PC-3 (cell line): Measurements from ENCODE around the gene REXO1. TPM values are rescaled to one million over a fixed set of nuclear protein-coding genes. Genes with fewer than 3 reads are reported as not detected.

Source experiments
- ATAC-seq: fragments of 200-7000 bp; cut with Tn5 transposase; 2 replicates; pipeline ENCODE4 v1.9.1; 2020; ENCODE audit warnings: mild to moderate bottlenecking, moderate library complexity
- BruUV-seq: library from RNA; stranded (reverse); fragments of 400-500 nt; replicated peaks from 2 replicates; lab custom pipeline; 2021; lab: Mats Ljungman, UMichigan
- CTCF ChIA-PET: fragments of 300-600 bp; sonication (Branson Sonifier 250); formaldehyde crosslinking; loops from one replicate; lab custom pipeline; 2022; ENCODE audit warnings: antibody characterized with exemption; lab: Charles Lee
- POLR2A ChIA-PET: fragments of 300-600 bp; sonication (Branson Sonifier 250); formaldehyde crosslinking; loops from one replicate; lab custom pipeline; 2022; ENCODE audit warnings: antibody characterized with exemption; ENCODE audit not compliant: unreplicated experiment; lab: Charles Lee
- DNase-seq: peaks from one replicate; pipeline ENCODE4 v3.0.0-alpha.2; 2015
- H2AFZ ChIP-seq: fragments of 300-600 bp; sonication (generic); 2 replicates; pipeline ENCODE4 v1.6.0; 2016; ENCODE audit warnings: antibody characterized with exemption, low read length
- H3F3A ChIP-seq: fragments of 300-600 bp; sonication (generic); one replicate; pipeline ENCODE4 v1.6.0; 2017; ENCODE audit warnings: antibody characterized with exemption, low read length, control low read depth, mild to moderate bottlenecking; ENCODE audit not compliant: unreplicated experiment
- H3K27ac ChIP-seq: fragments of 300-600 bp; sonication (generic); 2 replicates; pipeline ENCODE4 v1.5.1; 2016; ENCODE audit warnings: mild to moderate bottlenecking, low read length
- H3K27me3 ChIP-seq: fragments of 300-600 bp; sonication (generic); 2 replicates; pipeline ENCODE4 v1.6.1; 2016; ENCODE audit warnings: low read length, mixed read lengths
- H3K36me3 ChIP-seq: fragments of 300-600 bp; sonication (generic); 2 replicates; pipeline ENCODE4 v1.6.1; 2016; ENCODE audit warnings: low read depth, mixed run types, low read length, mixed read lengths
- H3K4me1 ChIP-seq: fragments of 300-600 bp; sonication (generic); 2 replicates; pipeline ENCODE4 v1.5.1; 2016; ENCODE audit warnings: low read length; ENCODE audit not compliant: insufficient read depth
- H3K4me2 ChIP-seq: fragments of 300-600 bp; sonication (generic); 2 replicates; pipeline ENCODE4 v1.6.0; 2016; ENCODE audit warnings: low read length
- H3K4me3 ChIP-seq: fragments of 300-600 bp; sonication (generic); 2 replicates; pipeline ENCODE4 v1.5.1; 2016; ENCODE audit warnings: mild to moderate bottlenecking, low read length, mixed read lengths
- H3K79me2 ChIP-seq: fragments of 300-600 bp; sonication (generic); 2 replicates; pipeline ENCODE4 v1.6.1; 2017; ENCODE audit warnings: low read length, mixed read lengths
- H3K9ac ChIP-seq: fragments of 300-600 bp; sonication (generic); 2 replicates; pipeline ENCODE4 v1.6.0; 2016; ENCODE audit warnings: mild to moderate bottlenecking, low read length
- H3K9me2 ChIP-seq: fragments of 300-600 bp; sonication (generic); replicated peaks from 2 replicates; pipeline ENCODE4 v1.6.1; 2016; ENCODE audit warnings: mixed run types, low read length, mixed read lengths
- H3K9me3 ChIP-seq: fragments of 300-600 bp; sonication (generic); 2 replicates; pipeline ENCODE4 v1.6.1; 2016; ENCODE audit warnings: low read length, mixed read lengths
- H4K20me1 ChIP-seq: fragments of 300-600 bp; sonication (generic); 2 replicates; pipeline ENCODE4 v1.6.1; 2016; ENCODE audit warnings: low read length, mixed read lengths
- EZH2 ChIP-seq: fragments of 300-600 bp; sonication (generic); IDR thresholded peaks from one replicate; pipeline ENCODE4 v1.6.1; 2017; ENCODE audit warnings: antibody characterized with exemption, mild to moderate bottlenecking, low read length; ENCODE audit not compliant: unreplicated experiment
- EZH2phosphoT487 ChIP-seq: fragments of 300-600 bp; sonication (generic); IDR thresholded peaks from 2 replicates; pipeline ENCODE4 v1.6.1; 2018; ENCODE audit warnings: mild to moderate bottlenecking, antibody characterized with exemption, low read length, borderline replicate concordance
- intact Hi-C: fragments of 100-400 bp; cut with micrococcal nuclease; formaldehyde crosslinking; loops from 2 replicates; pipeline ENCODE4 v1.9.0; 2023
- total RNA-seq: library from RNA; depleted of rRNA; stranded (reverse); fragments of >200 nt; gene quantifications from 2 replicates; pipeline ENCODE4 v1.2.3, GENCODE V29; 2014
- TF ChIP-seq, protein P1 (sequence below): fragments of 300-600 bp; sonication (generic); conservative IDR thresholded peaks from 2 replicates; pipeline ENCODE4 v1.5.1; 2017; ENCODE audit warnings: antibody characterized with exemption, low read depth, mild to moderate bottlenecking, low read length

The REXO1 gene
- total RNA-seq, 1 experiment from 2014 or later: 21.4 TPM

- Histone ChIP-seq H3K9ac (peak overlapping the region; percentile 59), H3K27me3 (no peaks in the 10 kb centered on the region), H3K4me2 (peak overlapping the region; percentile 87), H3K4me1 (peaks cover 15% of the 10 kb centered on the region), H3K9me2 (no peaks in the 10 kb centered on the region), H3F3A (no peaks in the 10 kb centered on the region), H3K4me3 (peak overlapping the region; percentile 67), H2AFZ (peak overlapping the region; percentile 43), H3K9me3 (no peaks in the 10 kb centered on the region), H3K27ac (peak overlapping the region; percentile 25), H3K79me2 (no peaks in the 10 kb centered on the region), H4K20me1 (no peaks in the 10 kb centered on the region), H3K36me3 (no peaks in the 10 kb centered on the region)
- POLR2A ChIA-PET: no interaction called here
- intact Hi-C loops: no loop called here
- DNase-seq (peak; percentile 95), ATAC-seq (peak; percentile 47)
- CTCF ChIA-PET: interaction anchor here (0.6 kb wide), 1 partner anchor 245 kb away, joined by 4 read pairs; no protein-coding TSS in a partner anchor
- no peak for TF ChIP-seq EZH2
- TF ChIP-seq, protein P1, sequence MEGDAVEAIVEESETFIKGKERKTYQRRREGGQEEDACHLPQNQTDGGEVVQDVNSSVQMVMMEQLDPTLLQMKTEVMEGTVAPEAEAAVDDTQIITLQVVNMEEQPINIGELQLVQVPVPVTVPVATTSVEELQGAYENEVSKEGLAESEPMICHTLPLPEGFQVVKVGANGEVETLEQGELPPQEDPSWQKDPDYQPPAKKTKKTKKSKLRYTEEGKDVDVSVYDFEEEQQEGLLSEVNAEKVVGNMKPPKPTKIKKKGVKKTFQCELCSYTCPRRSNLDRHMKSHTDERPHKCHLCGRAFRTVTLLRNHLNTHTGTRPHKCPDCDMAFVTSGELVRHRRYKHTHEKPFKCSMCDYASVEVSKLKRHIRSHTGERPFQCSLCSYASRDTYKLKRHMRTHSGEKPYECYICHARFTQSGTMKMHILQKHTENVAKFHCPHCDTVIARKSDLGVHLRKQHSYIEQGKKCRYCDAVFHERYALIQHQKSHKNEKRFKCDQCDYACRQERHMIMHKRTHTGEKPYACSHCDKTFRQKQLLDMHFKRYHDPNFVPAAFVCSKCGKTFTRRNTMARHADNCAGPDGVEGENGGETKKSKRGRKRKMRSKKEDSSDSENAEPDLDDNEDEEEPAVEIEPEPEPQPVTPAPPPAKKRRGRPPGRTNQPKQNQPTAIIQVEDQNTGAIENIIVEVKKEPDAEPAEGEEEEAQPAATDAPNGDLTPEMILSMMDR: no peak
- no peak for TF ChIP-seq EZH2phosphoT487
- BruUV-seq: no TSS peak
Measured at GRCh38 chr19:1811472-1811894, 36.8 kb downstream of the REXO1 start.

GRCh38 chr19:1810439-1811160 lies 37.7 kb downstream of the REXO1 start:
- intact Hi-C loops: no loop called here
- Histone ChIP-seq H3K9me3 (no peaks in the 10 kb centered on the region), H3K79me2 (no peaks in the 10 kb centered on the region), H3K9me2 (no peaks in the 10 kb centered on the region), H2AFZ (no peak overlapping the region), H3K27ac (no peak overlapping the region), H3K4me1 (peaks cover 15% of the 10 kb centered on the region), H3K27me3 (no peaks in the 10 kb centered on the region), H3K4me3 (no peak overlapping the region), H3K36me3 (no peaks in the 10 kb centered on the region), H4K20me1 (no peaks in the 10 kb centered on the region), H3K9ac (no peak overlapping the region), H3F3A (no peaks in the 10 kb centered on the region), H3K4me2 (peak overlapping the region; percentile 87)
- DNase-seq (no peak), ATAC-seq (no peak)
- BruUV-seq: no TSS peak
- TF ChIP-seq EZH2 (no peak), EZH2phosphoT487 (no peak)
- TF ChIP-seq, protein P1: no peak
- POLR2A ChIA-PET: no interaction called here
- CTCF ChIA-PET: no interaction called here

DNA sequence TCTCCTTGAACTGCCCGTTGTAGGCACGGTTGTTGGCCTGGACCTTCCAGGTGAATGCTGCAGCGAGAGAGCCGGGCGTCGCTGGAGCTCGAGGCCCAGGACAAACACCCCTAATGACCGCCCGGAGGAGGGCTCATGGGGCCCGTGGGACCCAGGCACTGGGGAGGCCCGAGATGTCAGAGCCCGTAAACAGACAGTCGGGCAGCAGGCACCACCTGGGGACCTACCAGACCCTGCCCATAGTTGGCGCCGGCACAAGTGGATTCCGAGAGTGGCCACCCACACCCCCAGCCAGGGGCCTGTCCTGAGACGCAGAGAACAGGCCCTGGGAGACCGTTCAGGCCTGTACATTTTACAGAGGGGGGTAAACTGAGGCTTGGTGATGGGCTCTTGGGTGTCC lies 38.6 kb downstream of the REXO1 start:
- no peaks in the 10 kb centered on the region for H3K36me3 ChIP-seq
- POLR2A ChIA-PET: no interaction called here
- H3K4me2 ChIP-seq: no peak overlapping the region
- intact Hi-C loops: no loop called here
- no peaks in the 10 kb centered on the region for H3K27me3 ChIP-seq
- CTCF ChIA-PET: no interaction called here
- peaks cover 15% of the 10 kb centered on the region for H3K4me1 ChIP-seq
- H3K9ac ChIP-seq: no peak overlapping the region
- TF ChIP-seq, protein P1: no peak
- TF ChIP-seq EZH2: no peak
- no peak for TF ChIP-seq EZH2phosphoT487
- H3K79me2 ChIP-seq: no peaks in the 10 kb centered on the region
- H3K27ac ChIP-seq: no peak overlapping the region
- no TSS peak for BruUV-seq
- no peaks in the 10 kb centered on the region for H3K9me2 ChIP-seq
- ATAC-seq (no peak), DNase-seq (no peak)
- no peak overlapping the region for H3K4me3 ChIP-seq
- no peaks in the 10 kb centered on the region for H3K9me3 ChIP-seq
- no peaks in the 10 kb centered on the region for H4K20me1 ChIP-seq
- no peak overlapping the region for H2AFZ ChIP-seq
- H3F3A ChIP-seq: no peaks in the 10 kb centered on the region
